ENCODE data around the gene PLXNA2.

DNA sequence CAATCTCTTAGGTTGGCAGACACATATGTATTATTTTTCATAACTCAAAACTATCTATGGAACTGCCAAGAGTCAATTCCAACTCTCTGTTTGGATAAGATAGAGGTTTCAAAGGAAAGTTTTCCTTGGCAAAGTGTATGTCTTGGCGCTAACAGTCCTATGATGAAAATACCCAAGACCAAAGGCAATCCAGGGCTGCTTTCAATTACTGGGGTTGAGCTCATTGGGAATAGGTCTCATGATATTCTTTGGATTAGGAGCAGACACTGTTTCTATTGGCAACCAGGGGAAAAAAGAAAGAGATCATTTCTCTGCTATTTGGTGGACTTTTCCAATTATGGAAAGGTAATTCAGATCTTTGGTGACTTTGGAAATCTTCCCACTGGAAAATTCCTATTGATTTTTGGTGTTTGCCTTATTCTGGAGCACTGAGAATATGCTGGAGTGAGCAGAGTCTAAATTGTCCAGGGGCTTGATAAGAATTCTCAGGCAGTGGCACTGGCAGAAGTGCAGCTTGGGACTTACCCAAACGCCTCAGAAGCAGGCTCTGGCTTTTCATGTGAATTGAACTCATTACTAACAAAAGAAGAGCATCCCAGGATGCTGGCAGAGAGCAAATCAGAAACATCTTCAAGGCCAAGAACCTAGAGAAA is 20.4 kb upstream of the PLXNA2 start:
- TF ChIP-seq, protein P1, sequence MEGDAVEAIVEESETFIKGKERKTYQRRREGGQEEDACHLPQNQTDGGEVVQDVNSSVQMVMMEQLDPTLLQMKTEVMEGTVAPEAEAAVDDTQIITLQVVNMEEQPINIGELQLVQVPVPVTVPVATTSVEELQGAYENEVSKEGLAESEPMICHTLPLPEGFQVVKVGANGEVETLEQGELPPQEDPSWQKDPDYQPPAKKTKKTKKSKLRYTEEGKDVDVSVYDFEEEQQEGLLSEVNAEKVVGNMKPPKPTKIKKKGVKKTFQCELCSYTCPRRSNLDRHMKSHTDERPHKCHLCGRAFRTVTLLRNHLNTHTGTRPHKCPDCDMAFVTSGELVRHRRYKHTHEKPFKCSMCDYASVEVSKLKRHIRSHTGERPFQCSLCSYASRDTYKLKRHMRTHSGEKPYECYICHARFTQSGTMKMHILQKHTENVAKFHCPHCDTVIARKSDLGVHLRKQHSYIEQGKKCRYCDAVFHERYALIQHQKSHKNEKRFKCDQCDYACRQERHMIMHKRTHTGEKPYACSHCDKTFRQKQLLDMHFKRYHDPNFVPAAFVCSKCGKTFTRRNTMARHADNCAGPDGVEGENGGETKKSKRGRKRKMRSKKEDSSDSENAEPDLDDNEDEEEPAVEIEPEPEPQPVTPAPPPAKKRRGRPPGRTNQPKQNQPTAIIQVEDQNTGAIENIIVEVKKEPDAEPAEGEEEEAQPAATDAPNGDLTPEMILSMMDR (conservative IDR thresholded peaks at IDR 0.05): no peak
- TF ChIP-seq EZH2 (IDR thresholded peaks at IDR 0.05; ENCODE audit: low read depth): no peak

Data from PC-9 (cell line).